Ovary (tissue), 9 donors: ENCODE results near the gene SPAG6. TPM values are rescaled to one million over a fixed set of nuclear protein-coding genes. Genes with fewer than 3 reads are reported as not detected.

ENCODE experiments used
- DNase-seq, 5 donors: peaks; one replicate each; pipeline ENCODE4 v3.0.0-alpha.2; 2019 to 2020
- H3K27ac ChIP-seq, 2 donors: fragments of 200-600 bp; one replicate each; pipeline versions ENCODE4 v1.5.1 to v1.8.0; 2019 to 2022
- H3K27me3 ChIP-seq: fragments of 200-600 bp; one replicate; pipeline ENCODE4 v1.8.0; 2022
- H3K36me3 ChIP-seq: fragments of 200-600 bp; sonication (generic); one replicate; pipeline ENCODE4 v1.5.1; 2019
- H3K4me1 ChIP-seq: one replicate; pipeline ENCODE4 v1.8.1; 2013; ENCODE audit warnings: mild to moderate bottlenecking, moderate library complexity; ENCODE audit not compliant: insufficient read depth
- H3K4me3 ChIP-seq: fragments of 200-600 bp; sonication (generic); one replicate; pipeline ENCODE4 v1.5.1; 2017
- H3K9me3 ChIP-seq, 2 donors: fragments of 200-600 bp in 1 of 2; sonication (generic) in 1 of 2; one replicate each; pipeline versions ENCODE4 v1.5.1 to v1.8.1; 2013 to 2019; ENCODE audit warnings: mild to moderate bottlenecking in 1 of 2, moderate library complexity in 1 of 2
- EP300 ChIP-seq: sonication (generic); formaldehyde crosslinking; IDR thresholded peaks from one replicate; pipeline ENCODE4 v1.6.1; 2017; ENCODE audit warnings: antibody characterized with exemption
- POLR2A ChIP-seq: fragments of 450-650 bp; IDR thresholded peaks from one replicate; pipeline ENCODE4 v1.6.1; 2017; ENCODE audit warnings: antibody characterized with exemption, mild to moderate bottlenecking, moderate library complexity
- WGBS, 3 donors: extraction: QIAGEN DNeasy Blood & Tissue Kit in 1 of 3; methylation state at CpG; one replicate each; pipeline versions ENCODE4 v1.1.5 to v1.1.7; 2013 to 2017; 5-methylcytosine and 5-hydroxymethylcytosine counted together
- intact Hi-C, 4 donors: fragments of 100-400 bp; cut with DNase I; formaldehyde crosslinking; loops; one replicate each; pipeline versions ENCODE4 v1.11.0 to v1.15.1; 2022 to 2023
- polyA plus RNA-seq, 2 donors: library from polyadenylated mRNA; stranded (reverse); fragments of 200-250 nt in 1 of 2; fragments of 350-450 nt in 1 of 2; fragmentation: Illumina TruSeq in 1 of 2; extraction: RNeasy Lipid Tissue Mini Kit (QIAGEN cat#74804) in 1 of 2; gene quantifications; one replicate each; pipeline ENCODE4 v1.2.3, GENCODE V29; 2013 to 2014
- total RNA-seq, 7 donors: library from RNA; depleted of rRNA in 2 of 7; stranded (reverse); fragments of >200 nt in 2 of 7; fragmentation: NEBNext Ultra II Directional in 3 of 7; extraction: Animal tissue kit (Norgen Biotek cat#: 25700) in 3 of 7; gene quantifications; one replicate each; pipeline versions ENCODE4 v1.1.0 to v1.2.4, GENCODE V29; 2016 to 2023
- TF ChIP-seq, protein P1 (sequence below), 3 donors: fragments of 450-650 bp in 2 of 3; fragments of 200-600 bp in 1 of 3; IDR thresholded peaks; one replicate each; pipeline versions ENCODE4 v1.5.1 to v1.8.0; 2016 to 2022; ENCODE audit warnings: antibody characterized with exemption in 3 of 3, mild to moderate bottlenecking in 1 of 3
- donor health status: DM: no; HTN: no; CAD: no; lungs with moderate emphysema.
- donor health status: DM: no; HTN: no; CAD: no.
- donor health status: Bipolar disorder and iron deficiency.
- donor health status: DM: yes; HTN: yes; CAD: no.
- donor health status: DM: no; HTN: no; CAD: no.
- donor health status: DM: yes; HTN: yes; CAD: no.

SPAG6 gene
- total and polyA plus RNA-seq, 9 donors: 0.04 to 22.1 (median 0.67) TPM; not detected in 2

DNA sequence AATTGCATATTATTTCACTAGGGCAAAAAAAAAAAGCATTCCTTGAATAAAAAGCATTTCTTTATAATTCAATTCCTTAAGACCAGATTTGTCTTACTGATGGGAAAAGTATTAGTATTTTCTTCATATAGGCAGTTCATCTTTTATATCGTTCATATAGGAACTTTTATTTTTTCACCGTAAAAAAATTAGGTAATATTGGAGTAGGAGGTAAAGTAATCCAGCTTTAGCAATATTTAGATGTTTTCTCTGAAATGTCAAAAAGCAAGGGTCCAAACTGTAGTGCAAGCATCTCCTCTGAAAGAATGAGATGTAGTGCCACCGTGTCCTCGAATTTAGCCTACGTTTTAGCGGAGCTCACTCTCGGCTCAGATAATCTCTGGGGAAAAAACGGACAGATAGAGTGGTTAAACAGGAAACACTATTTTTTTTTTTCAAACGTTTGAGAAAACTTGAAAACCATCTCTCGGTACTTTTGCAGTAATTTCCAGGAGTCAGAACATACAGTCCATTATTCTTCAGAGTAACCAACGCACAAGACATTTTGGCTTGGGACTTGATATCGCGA, 5.5 kb upstream of the SPAG6 start:
- Histone ChIP-seq H3K4me1 (peaks cover 1% of the 10 kb centered on the region), H3K27me3 (peaks cover 12% of the 10 kb centered on the region), H3K4me3 (peak overlapping the region; percentile 80), H3K36me3 (no peaks in the 10 kb centered on the region), H3K9me3 (no peaks in the 10 kb centered on the region), H3K27ac (no peak overlapping the region)
- DNase-seq: no peak
- peak; percentile 85 for TF ChIP-seq EP300
- no peak for TF ChIP-seq POLR2A
- TF ChIP-seq, protein P1, sequence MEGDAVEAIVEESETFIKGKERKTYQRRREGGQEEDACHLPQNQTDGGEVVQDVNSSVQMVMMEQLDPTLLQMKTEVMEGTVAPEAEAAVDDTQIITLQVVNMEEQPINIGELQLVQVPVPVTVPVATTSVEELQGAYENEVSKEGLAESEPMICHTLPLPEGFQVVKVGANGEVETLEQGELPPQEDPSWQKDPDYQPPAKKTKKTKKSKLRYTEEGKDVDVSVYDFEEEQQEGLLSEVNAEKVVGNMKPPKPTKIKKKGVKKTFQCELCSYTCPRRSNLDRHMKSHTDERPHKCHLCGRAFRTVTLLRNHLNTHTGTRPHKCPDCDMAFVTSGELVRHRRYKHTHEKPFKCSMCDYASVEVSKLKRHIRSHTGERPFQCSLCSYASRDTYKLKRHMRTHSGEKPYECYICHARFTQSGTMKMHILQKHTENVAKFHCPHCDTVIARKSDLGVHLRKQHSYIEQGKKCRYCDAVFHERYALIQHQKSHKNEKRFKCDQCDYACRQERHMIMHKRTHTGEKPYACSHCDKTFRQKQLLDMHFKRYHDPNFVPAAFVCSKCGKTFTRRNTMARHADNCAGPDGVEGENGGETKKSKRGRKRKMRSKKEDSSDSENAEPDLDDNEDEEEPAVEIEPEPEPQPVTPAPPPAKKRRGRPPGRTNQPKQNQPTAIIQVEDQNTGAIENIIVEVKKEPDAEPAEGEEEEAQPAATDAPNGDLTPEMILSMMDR (IDR thresholded peaks at IDR 0.05): no peak
- intact Hi-C loops: loop anchor here in 2 of 4 donors (5.0 to 10.0 kb wide), 2 partner anchors 88 to 95 kb away; no protein-coding TSS in a partner anchor
- 1 to 2% (median 1%) methylated on average over 13 of the region's 13 CpGs for WGBS, 3 donors

DNA sequence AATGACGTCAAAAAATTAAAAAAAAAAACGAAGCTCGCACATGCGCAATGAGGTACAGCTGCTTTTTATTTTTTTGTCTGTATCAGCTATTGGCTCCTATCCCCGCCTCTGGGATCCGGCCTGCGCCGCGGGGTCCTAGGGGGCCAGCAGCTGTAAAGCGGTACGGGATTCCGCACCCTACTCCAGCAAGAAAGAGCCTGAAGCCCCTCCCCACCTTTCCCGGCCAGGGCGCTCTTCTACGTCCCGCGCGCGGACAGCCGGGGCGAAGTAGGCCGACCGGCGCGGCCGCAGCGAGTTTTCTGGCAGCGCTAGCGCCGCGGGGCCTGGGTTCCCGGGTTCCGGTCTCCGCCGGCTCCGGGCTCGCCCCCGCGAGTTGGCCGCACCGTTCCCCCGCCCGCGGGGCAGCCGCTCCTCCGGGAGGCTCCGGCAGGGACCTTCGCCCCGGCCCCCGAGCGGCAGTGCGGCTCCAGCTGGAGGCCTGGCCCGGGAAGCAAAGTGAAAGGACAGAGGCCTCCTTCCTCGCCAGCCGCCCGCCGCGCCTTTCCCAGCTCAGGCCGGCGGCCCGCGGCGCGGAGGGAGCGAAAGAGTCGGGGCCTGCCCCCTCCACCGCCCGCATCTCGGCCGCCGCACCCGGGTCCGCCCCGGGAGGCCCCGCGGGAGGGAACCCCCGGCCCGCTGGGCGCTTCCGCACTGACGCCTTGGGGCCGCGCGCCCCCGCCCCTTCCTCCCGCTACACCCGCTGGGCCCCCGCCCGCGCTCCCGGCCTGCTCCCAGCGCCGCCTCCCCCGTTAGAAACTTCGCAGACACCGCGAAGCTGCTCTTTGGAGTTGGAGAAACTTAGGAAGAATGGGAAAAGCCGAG, 4.7 kb upstream of the SPAG6 start:
- DNase-seq: peak; percentile 72 to 84 (median 82)
- H3K4me3 ChIP-seq: peak overlapping the region; percentile 80
- peaks cover 12% of the 10 kb centered on the region for H3K27me3 ChIP-seq
- 1 to 2% (median 1%) methylated on average over 58 to 98 of the region's 98 CpGs for whole genome bisulfite sequencing, 3 donors
- peaks cover 1% of the 10 kb centered on the region for H3K4me1 ChIP-seq
- intact Hi-C loops: loop anchor here in 2 of 4 donors (5.0 to 10.0 kb wide), 2 partner anchors 88 to 94 kb away; no protein-coding TSS in a partner anchor
- H3K27ac ChIP-seq: peak overlapping the region; percentile 94
- TF ChIP-seq, protein P1 (IDR thresholded peaks at IDR 0.05): peak in 1 of 3 donors; percentile 20
- TF ChIP-seq EP300 (no peak), POLR2A (peak; percentile 82)
- no peaks in the 10 kb centered on the region for H3K36me3 ChIP-seq
- H3K9me3 ChIP-seq: no peaks in the 10 kb centered on the region

DNA sequence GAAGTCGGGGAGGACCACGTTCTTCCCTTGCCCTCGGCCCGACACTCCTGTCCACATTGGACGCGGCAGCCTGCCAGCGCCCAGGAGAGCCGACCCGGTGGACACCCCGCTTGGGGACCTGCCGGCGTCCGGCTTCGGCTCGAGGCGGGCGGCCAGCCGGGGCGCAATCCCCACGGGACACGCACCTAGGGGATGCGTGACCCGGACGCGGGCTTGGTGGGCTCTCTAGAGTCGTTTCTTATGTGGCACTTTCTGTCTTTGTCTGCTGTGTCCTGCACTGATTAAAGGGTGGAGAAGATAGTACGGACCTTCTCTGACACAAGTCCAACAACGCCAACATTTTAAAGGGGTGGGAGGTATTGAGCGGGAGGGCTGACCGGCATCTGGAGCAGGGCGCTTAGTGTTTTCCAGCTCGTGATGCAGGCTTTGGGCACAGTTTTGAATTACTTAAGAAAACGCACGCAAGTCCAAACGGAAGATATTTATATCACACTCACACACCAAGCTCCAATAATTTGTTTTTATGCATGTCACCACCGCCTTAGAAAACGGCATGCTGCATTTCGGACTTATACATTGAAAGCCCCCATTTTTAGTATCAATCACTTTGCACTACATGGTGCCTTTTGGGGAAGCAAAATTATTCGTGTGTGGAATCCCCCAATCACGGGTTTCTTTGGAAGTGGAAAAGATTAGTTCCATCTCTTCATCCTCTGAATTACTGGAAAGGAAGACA, 3.9 kb upstream of the SPAG6 start:
- intact Hi-C loops: loop anchor here in 2 of 4 donors (5.0 to 10.0 kb wide), 2 partner anchors 89 to 93 kb away; no protein-coding TSS in a partner anchor
- 3 to 6% (median 4%) methylated on average over 40 of the region's 40 CpGs for WGBS, 3 donors
- Histone ChIP-seq H3K27ac (peak overlapping the region; percentile 94), H3K4me3 (peak overlapping the region; percentile 80), H3K4me1 (peaks cover 1% of the 10 kb centered on the region), H3K36me3 (no peaks in the 10 kb centered on the region), H3K9me3 (no peaks in the 10 kb centered on the region), H3K27me3 (peaks cover 12% of the 10 kb centered on the region)
- DNase-seq: peak in 2 of 5 donors; percentile 36 to 73
- TF ChIP-seq, protein P1 (IDR thresholded peaks at IDR 0.05): no peak
- TF ChIP-seq POLR2A: no peak
- no peak for TF ChIP-seq EP300

DNA sequence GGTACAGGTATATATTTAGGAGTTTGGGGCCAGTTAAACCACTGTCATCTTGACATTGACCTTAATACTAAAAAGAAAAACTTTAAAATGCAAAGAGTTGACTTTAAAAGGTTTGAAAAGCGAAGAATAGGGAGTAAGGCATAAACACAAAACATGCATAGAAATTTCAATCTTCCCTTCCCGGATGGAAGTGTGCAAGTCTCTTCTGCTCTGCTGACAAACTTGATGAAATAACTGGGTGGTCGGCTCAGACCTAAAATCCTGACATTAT, 3.4 kb upstream of the SPAG6 start:
- Histone ChIP-seq H3K27ac (no peak overlapping the region), H3K27me3 (peaks cover 8% of the 10 kb centered on the region), H3K36me3 (no peaks in the 10 kb centered on the region), H3K4me3 (no peak overlapping the region), H3K4me1 (peaks cover 1% of the 10 kb centered on the region), H3K9me3 (no peaks in the 10 kb centered on the region)
- intact Hi-C loops: loop anchor here in 2 of 4 donors (5.0 to 10.0 kb wide), 2 partner anchors 90 to 93 kb away; no protein-coding TSS in a partner anchor
- 41 to 54% (median 48%) methylated on average over 3 of the region's 3 CpGs for WGBS, 3 donors
- no peak for DNase-seq
- TF ChIP-seq EP300 (no peak), POLR2A (no peak)
- TF ChIP-seq, protein P1 (IDR thresholded peaks at IDR 0.05): no peak
